WTC11 (cell line): ENCODE data around the gene DSN1. TPM values are rescaled to one million over a fixed set of nuclear protein-coding genes. Genes with fewer than 3 reads are reported as not detected.

Source experiments
- ATAC-seq: fragments of 200-7000 bp; cut with Tn5 transposase; 2 replicates; pipeline ENCODE4 v1.10.0; 2021; ENCODE audit warnings: mild to moderate bottlenecking, moderate library complexity
- CTCF ChIA-PET: fragments of 300-600 bp; sonication (Branson Sonifier 250); formaldehyde crosslinking; loops from one replicate; lab custom pipeline; 2021; ENCODE audit warnings: antibody characterized with exemption; lab: Charles Lee
- POLR2A ChIA-PET: fragments of 350-600 bp; sonication (Branson Sonifier 250); formaldehyde crosslinking; loops from one replicate; lab custom pipeline; 2021; ENCODE audit warnings: antibody characterized with exemption; lab: Charles Lee
- DNase-seq: peaks from one replicate; pipeline ENCODE4 v3.0.0; 2021; ENCODE audit warnings: low spot score
- H3K27ac Mint-ChIP-seq: 2 replicates; pipeline ENCODE4 v1.8.0; 2021; ENCODE audit warnings: mixed read lengths
- H3K27me3 Mint-ChIP-seq: 2 replicates; pipeline ENCODE4 v1.8.0; 2021; ENCODE audit warnings: low read depth, mild to moderate bottlenecking, moderate library complexity, mixed read lengths
- H3K36me3 Mint-ChIP-seq: 2 replicates; pipeline ENCODE4 v1.8.0; 2021; ENCODE audit warnings: mixed read lengths
- H3K4me1 Mint-ChIP-seq: 2 replicates; pipeline ENCODE4 v1.8.0; 2022; ENCODE audit warnings: mixed read lengths
- H3K4me3 Mint-ChIP-seq: 2 replicates; pipeline ENCODE4 v1.8.0; 2021; ENCODE audit warnings: mild to moderate bottlenecking, moderate library complexity, mixed read lengths
- H3K9me3 Mint-ChIP-seq: 2 replicates; pipeline ENCODE4 v1.8.0; 2021; ENCODE audit warnings: mixed read lengths
- ETV6 ChIP-seq: sonication (generic); formaldehyde crosslinking; IDR thresholded peaks from 2 replicates; pipeline ENCODE4 v1.8.1; 2022; ENCODE audit warnings: mild to moderate bottlenecking, missing genetic modification reagents
- FOXJ3 ChIP-seq: sonication (generic); formaldehyde crosslinking; IDR thresholded peaks from 2 replicates; pipeline ENCODE4 v1.9.0; 2021; ENCODE audit warnings: missing genetic modification reagents, mild to moderate bottlenecking, borderline replicate concordance
- GABPB1 ChIP-seq: sonication (generic); formaldehyde crosslinking; IDR thresholded peaks from 2 replicates; pipeline ENCODE4 v1.8.1; 2023; ENCODE audit warnings: mild to moderate bottlenecking, missing genetic modification reagents
- GRHL2 ChIP-seq: fragments of 250-450 bp; sonication (Bioruptor Pico); IDR thresholded peaks from 2 replicates; pipeline ENCODE4 v1.8.0; 2022; ENCODE audit warnings: mild to moderate bottlenecking, moderate library complexity; ENCODE audit not compliant: insufficient replicate concordance, severe bottlenecking
- KAT7 ChIP-seq: sonication (generic); formaldehyde crosslinking; IDR thresholded peaks from 2 replicates; pipeline ENCODE4 v1.8.1; 2023; ENCODE audit warnings: missing genetic modification reagents, mild to moderate bottlenecking, borderline replicate concordance
- MXD4 ChIP-seq: fragments of 250-450 bp; sonication (Bioruptor Pico); IDR thresholded peaks from 2 replicates; pipeline ENCODE4 v1.8.0; 2021; ENCODE audit warnings: mild to moderate bottlenecking, moderate library complexity, borderline replicate concordance
- NR1H2 ChIP-seq: sonication (generic); formaldehyde crosslinking; IDR thresholded peaks from 2 replicates; pipeline ENCODE4 v1.9.0; 2021; ENCODE audit warnings: mild to moderate bottlenecking, moderate library complexity, missing genetic modification reagents
- RELA ChIP-seq: sonication (generic); formaldehyde crosslinking; IDR thresholded peaks from 2 replicates; pipeline ENCODE4 v1.8.1; 2022; ENCODE audit warnings: missing genetic modification reagents, mild to moderate bottlenecking, borderline replicate concordance
- SMAD3 ChIP-seq: sonication (generic); formaldehyde crosslinking; IDR thresholded peaks from 2 replicates; pipeline ENCODE4 v1.8.0; 2022; ENCODE audit warnings: missing genetic modification reagents, mild to moderate bottlenecking, borderline replicate concordance
- SMAD4 ChIP-seq: sonication (generic); formaldehyde crosslinking; IDR thresholded peaks from 2 replicates; pipeline ENCODE4 v1.8.0; 2022; ENCODE audit warnings: mild to moderate bottlenecking, missing genetic modification reagents
- TCF7 ChIP-seq: sonication (generic); formaldehyde crosslinking; IDR thresholded peaks from 2 replicates; pipeline ENCODE4 v1.8.0; 2022; ENCODE audit warnings: mild to moderate bottlenecking, low read depth, missing genetic modification reagents, moderate library complexity
- ZBTB21 ChIP-seq: sonication (generic); formaldehyde crosslinking; IDR thresholded peaks from 2 replicates; pipeline ENCODE4 v1.8.1; 2023; ENCODE audit warnings: mild to moderate bottlenecking, missing genetic modification reagents, borderline replicate concordance
- ZNF121 ChIP-seq: sonication (generic); formaldehyde crosslinking; IDR thresholded peaks from 2 replicates; pipeline ENCODE4 v1.8.0; 2023; ENCODE audit warnings: missing genetic modification reagents
- ZNF219 ChIP-seq: sonication (generic); formaldehyde crosslinking; IDR thresholded peaks from 2 replicates; pipeline ENCODE4 v1.8.0; 2023; ENCODE audit warnings: missing genetic modification reagents, mild to moderate bottlenecking, borderline replicate concordance
- ZNF232 ChIP-seq: sonication (generic); formaldehyde crosslinking; IDR thresholded peaks from 2 replicates; pipeline ENCODE4 v1.8.0; 2022; ENCODE audit warnings: mild to moderate bottlenecking, missing genetic modification reagents
- ZNF423 ChIP-seq: fragments of 250-450 bp; sonication (Bioruptor Pico); IDR thresholded peaks from 2 replicates; pipeline ENCODE4 v2.1.2; 2022; ENCODE audit warnings: mild to moderate bottlenecking, moderate library complexity
- total RNA-seq: library from RNA; stranded (reverse); gene quantifications from 3 replicates; pipeline ENCODE4 v1.2.3, GENCODE V29; 2021
- TF ChIP-seq, protein P1 (sequence below): sonication (generic); formaldehyde crosslinking; IDR thresholded peaks from 2 replicates; pipeline ENCODE4 v1.8.1; 2022; ENCODE audit warnings: low read depth, mild to moderate bottlenecking, moderate library complexity, missing genetic modification reagents, borderline replicate concordance
- TF ChIP-seq, protein P2 (sequence below): sonication (generic); formaldehyde crosslinking; IDR thresholded peaks from 2 replicates; pipeline ENCODE4 v1.8.0; 2022; ENCODE audit warnings: mild to moderate bottlenecking, missing genetic modification reagents
- TF ChIP-seq, protein P3 (sequence below): sonication (generic); formaldehyde crosslinking; IDR thresholded peaks from 2 replicates; pipeline ENCODE4 v1.8.1; 2023; ENCODE audit warnings: mild to moderate bottlenecking, missing genetic modification reagents
- TF ChIP-seq, protein P4 (sequence below): sonication (generic); formaldehyde crosslinking; IDR thresholded peaks from 2 replicates; pipeline ENCODE4 v1.8.0; 2022; ENCODE audit warnings: mild to moderate bottlenecking, missing genetic modification reagents
- TF ChIP-seq, protein P5 (sequence below): sonication (generic); formaldehyde crosslinking; IDR thresholded peaks from 2 replicates; pipeline ENCODE4 v1.8.0; 2022; ENCODE audit warnings: mild to moderate bottlenecking, missing genetic modification reagents

Gene DSN1
- total RNA-seq, 1 experiment from 2014 or later = 27.0 TPM

DNA sequence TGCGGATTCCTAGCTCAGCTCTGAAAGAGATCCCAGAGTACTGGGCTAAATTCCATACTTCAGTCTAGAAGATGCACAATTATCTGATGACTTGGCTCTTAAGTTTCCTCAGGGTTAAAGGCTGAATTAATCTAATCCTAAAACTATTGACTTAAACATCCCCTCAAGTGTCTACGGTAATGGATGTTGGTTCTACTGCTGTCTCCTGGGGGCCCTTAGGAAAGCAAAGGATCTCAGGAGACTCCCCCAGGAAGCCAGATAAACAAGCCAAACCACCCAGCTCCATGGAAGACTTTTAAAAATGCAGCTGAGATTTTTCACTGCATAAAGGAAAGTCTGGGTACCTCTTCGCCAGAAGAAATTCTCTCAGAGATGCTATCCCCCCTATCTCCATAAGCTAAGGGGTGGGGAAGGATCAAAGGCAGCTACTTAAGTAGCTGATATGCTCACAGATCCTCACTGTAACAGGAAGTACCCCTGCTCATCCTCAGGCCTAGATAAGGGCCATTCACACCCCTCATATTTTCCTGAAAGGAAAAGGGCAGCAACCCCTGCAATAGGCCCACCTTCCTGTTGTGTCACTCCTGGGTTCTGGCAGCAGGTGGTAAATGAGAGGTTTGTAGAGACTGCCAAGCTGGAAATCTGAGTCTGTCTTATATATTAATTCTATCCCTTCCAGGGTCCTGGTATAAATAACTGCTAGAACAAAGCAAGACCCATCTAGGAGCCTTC is 36.9 kb downstream of the DSN1 start (continued):
- TF ChIP-seq, protein P1, sequence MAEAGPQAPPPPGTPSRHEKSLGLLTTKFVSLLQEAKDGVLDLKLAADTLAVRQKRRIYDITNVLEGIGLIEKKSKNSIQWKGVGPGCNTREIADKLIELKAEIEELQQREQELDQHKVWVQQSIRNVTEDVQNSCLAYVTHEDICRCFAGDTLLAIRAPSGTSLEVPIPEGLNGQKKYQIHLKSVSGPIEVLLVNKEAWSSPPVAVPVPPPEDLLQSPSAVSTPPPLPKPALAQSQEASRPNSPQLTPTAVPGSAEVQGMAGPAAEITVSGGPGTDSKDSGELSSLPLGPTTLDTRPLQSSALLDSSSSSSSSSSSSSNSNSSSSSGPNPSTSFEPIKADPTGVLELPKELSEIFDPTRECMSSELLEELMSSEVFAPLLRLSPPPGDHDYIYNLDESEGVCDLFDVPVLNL (CRISPR knock-in tag) = no peak
- TF ChIP-seq GRHL2 (CRISPR knock-in tag) = no peak

DNA sequence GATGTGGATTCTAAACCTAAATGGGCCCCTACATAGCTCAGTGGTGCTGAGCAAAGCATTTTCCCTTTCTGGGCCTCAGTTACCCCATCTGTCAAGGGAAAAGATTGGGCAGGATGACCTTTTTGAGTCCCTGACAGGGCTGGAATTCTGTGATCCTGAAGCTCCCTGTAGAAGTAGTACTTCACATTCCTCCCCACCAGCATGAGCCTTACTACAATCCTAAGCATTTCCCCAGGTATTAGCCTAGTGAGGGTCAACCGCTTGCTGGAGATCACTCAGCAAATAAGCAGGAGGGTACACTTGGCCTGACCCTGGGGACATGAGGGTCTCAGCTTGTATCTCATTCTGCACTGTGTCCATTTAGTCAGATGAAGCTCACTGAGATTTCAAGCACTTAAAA is 41.1 kb downstream of the DSN1 start:
- no peaks in the 10 kb centered on the region for H3K27me3 Mint-ChIP-seq
- H3K4me3 Mint-ChIP-seq = no peak overlapping the region
- CTCF ChIA-PET = interaction anchor here (1.2 to 2.6 kb wide), 5 partner anchors 22 to 187 kb away, joined by 4 to 14 read pairs (median 6); partner anchors contain the start of gene RAB5IF
- DNase-seq (no peak), ATAC-seq (no peak)
- POLR2A ChIA-PET = no interaction called here
- H3K27ac Mint-ChIP-seq = peak overlapping the region; percentile 69; the same call in 1 of the 2 replicates
- H3K36me3 Mint-ChIP-seq = no peaks in the 10 kb centered on the region
- peaks cover 28% of the 10 kb centered on the region for H3K4me1 Mint-ChIP-seq
- no peak for TF ChIP-seq RELA (CRISPR knock-in tag)
- no peak for TF ChIP-seq ETV6 (CRISPR knock-in tag)
- TF ChIP-seq, protein P2, sequence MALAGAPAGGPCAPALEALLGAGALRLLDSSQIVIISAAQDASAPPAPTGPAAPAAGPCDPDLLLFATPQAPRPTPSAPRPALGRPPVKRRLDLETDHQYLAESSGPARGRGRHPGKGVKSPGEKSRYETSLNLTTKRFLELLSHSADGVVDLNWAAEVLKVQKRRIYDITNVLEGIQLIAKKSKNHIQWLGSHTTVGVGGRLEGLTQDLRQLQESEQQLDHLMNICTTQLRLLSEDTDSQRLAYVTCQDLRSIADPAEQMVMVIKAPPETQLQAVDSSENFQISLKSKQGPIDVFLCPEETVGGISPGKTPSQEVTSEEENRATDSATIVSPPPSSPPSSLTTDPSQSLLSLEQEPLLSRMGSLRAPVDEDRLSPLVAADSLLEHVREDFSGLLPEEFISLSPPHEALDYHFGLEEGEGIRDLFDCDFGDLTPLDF (CRISPR knock-in tag) = no peak
- TF ChIP-seq KAT7 = no peak
- TF ChIP-seq FOXJ3 = no peak
- TF ChIP-seq ZNF121 (CRISPR knock-in tag) = no peak
- no peak for TF ChIP-seq NR1H2 (CRISPR knock-in tag)
- TF ChIP-seq, protein P3, sequence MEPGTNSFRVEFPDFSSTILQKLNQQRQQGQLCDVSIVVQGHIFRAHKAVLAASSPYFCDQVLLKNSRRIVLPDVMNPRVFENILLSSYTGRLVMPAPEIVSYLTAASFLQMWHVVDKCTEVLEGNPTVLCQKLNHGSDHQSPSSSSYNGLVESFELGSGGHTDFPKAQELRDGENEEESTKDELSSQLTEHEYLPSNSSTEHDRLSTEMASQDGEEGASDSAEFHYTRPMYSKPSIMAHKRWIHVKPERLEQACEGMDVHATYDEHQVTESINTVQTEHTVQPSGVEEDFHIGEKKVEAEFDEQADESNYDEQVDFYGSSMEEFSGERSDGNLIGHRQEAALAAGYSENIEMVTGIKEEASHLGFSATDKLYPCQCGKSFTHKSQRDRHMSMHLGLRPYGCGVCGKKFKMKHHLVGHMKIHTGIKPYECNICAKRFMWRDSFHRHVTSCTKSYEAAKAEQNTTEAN = no peak
- no peaks in the 10 kb centered on the region for H3K9me3 Mint-ChIP-seq

DNA sequence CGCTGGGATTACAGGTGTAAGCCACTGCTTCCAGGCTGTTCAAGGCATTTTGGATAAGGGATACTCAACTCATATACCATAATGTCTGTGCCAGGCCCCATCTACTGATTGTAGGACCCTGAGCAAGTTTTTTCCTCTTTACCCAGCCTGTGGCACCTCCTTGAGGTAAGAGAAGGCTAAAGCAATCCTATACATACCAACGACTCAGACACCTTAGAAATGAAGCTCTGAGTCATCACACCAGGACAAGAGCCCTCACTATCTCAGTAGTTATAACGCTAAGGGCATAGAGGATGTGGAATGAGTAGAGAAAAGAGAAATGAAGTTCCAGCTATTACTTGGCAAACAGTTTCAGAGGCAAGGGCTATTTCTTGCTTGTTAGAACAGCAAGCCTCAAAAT is 44.6 kb downstream of the DSN1 start:
- peak; percentile 86 for ATAC-seq
- CTCF ChIA-PET = interaction anchor here (0.5 to 2.1 kb wide), 16 partner anchors 8 to 156 kb away, joined by 3 to 19 read pairs (median 5); partner anchors contain the start of genes NDRG3, RAB5IF, SLA2 and TGIF2
- H3K9me3 Mint-ChIP-seq = no peaks in the 10 kb centered on the region
- peaks cover 13% of the 10 kb centered on the region for H3K4me1 Mint-ChIP-seq
- H3K4me3 Mint-ChIP-seq = no peak overlapping the region
- POLR2A ChIA-PET = no interaction called here
- no peak for DNase-seq
- no peak for TF ChIP-seq KAT7
- no peak for TF ChIP-seq ZBTB21 (CRISPR knock-in tag)
- TF ChIP-seq ZNF423 (CRISPR knock-in tag) = no peak
- no peak for TF ChIP-seq GRHL2 (CRISPR knock-in tag)
- TF ChIP-seq MXD4 (CRISPR knock-in tag) = no peak
- no peak for TF ChIP-seq SMAD3
- no peak for TF ChIP-seq ZNF232 (CRISPR knock-in tag)
- TF ChIP-seq TCF7 (CRISPR knock-in tag) = no peak
- no peak for TF ChIP-seq ZNF219
- TF ChIP-seq, protein P4, sequence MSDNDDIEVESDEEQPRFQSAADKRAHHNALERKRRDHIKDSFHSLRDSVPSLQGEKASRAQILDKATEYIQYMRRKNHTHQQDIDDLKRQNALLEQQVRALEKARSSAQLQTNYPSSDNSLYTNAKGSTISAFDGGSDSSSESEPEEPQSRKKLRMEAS = no peak
- TF ChIP-seq, protein P5, sequence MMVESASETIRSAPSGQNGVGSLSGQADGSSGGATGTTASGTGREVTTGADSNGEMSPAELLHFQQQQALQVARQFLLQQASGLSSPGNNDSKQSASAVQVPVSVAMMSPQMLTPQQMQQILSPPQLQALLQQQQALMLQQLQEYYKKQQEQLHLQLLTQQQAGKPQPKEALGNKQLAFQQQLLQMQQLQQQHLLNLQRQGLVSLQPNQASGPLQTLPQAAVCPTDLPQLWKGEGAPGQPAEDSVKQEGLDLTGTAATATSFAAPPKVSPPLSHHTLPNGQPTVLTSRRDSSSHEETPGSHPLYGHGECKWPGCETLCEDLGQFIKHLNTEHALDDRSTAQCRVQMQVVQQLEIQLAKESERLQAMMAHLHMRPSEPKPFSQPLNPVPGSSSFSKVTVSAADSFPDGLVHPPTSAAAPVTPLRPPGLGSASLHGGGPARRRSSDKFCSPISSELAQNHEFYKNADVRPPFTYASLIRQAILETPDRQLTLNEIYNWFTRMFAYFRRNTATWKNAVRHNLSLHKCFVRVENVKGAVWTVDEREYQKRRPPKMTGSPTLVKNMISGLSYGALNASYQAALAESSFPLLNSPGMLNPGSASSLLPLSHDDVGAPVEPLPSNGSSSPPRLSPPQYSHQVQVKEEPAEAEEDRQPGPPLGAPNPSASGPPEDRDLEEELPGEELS (CRISPR knock-in tag) = no peak
- no peak for TF ChIP-seq SMAD4 (CRISPR knock-in tag)
- TF ChIP-seq GABPB1 (CRISPR knock-in tag) = no peak
- TF ChIP-seq, all 79 proteins: peak for 0
- peak overlapping the region; percentile 34 for H3K27ac Mint-ChIP-seq
- H3K27me3 Mint-ChIP-seq = no peaks in the 10 kb centered on the region
- H3K36me3 Mint-ChIP-seq = no peaks in the 10 kb centered on the region
